HepG2 (cell line): ENCODE results near the gene TTC23. TPM values are rescaled to one million over a fixed set of nuclear protein-coding genes. Genes with fewer than 3 reads are reported as not detected.

Source experiments
- GATA4 ChIP-seq: sonication (generic); IDR thresholded peaks from 2 replicates; pipeline ENCODE4 v1.6.1; 2016; ENCODE audit warnings: antibody characterized with exemption, low read depth, borderline replicate concordance
- HIVEP1 ChIP-seq: sonication (generic); formaldehyde crosslinking; IDR thresholded peaks from 2 replicates; pipeline ENCODE4 v1.4.0; 2020; ENCODE audit warnings: mild to moderate bottlenecking, missing genetic modification reagents
- IKZF1 ChIP-seq: fragments of 450-650 bp; IDR thresholded peaks from 2 replicates; pipeline ENCODE4 v1.7.1; 2016
- MTERF4 ChIP-seq: sonication (generic); formaldehyde crosslinking; IDR thresholded peaks from 2 replicates; pipeline ENCODE4 v1.8.0; 2023; ENCODE audit warnings: mild to moderate bottlenecking, missing genetic modification reagents
- NKX3-1 ChIP-seq: sonication (generic); formaldehyde crosslinking; IDR thresholded peaks from 2 replicates; pipeline ENCODE4 v1.5.0; 2020; ENCODE audit warnings: missing genetic modification reagents
- PAF1 ChIP-seq: IDR thresholded peaks from 2 replicates; pipeline ENCODE4 v1.6.1; 2016; ENCODE audit warnings: missing genetic modification reagents, missing compliant biosample characterization
- RERE ChIP-seq: IDR thresholded peaks from 2 replicates; pipeline ENCODE4 v1.6.1; 2016; ENCODE audit warnings: low read depth, missing genetic modification reagents, missing compliant biosample characterization
- RXRB ChIP-seq: IDR thresholded peaks from 2 replicates; pipeline ENCODE4 v1.6.1; 2016; ENCODE audit warnings: borderline replicate concordance, missing genetic modification reagents, missing compliant biosample characterization
- THAP9 ChIP-seq: sonication (generic); formaldehyde crosslinking; IDR thresholded peaks from 2 replicates; pipeline ENCODE4; 2020; ENCODE audit warnings: missing genetic modification reagents, mild to moderate bottlenecking, borderline replicate concordance
- ZC3H13 ChIP-seq: sonication (generic); formaldehyde crosslinking; IDR thresholded peaks from 2 replicates; pipeline ENCODE4 v1.8.1; 2023; ENCODE audit warnings: mild to moderate bottlenecking, missing genetic modification reagents, moderate library complexity
- ZNF160 ChIP-seq: sonication (generic); formaldehyde crosslinking; IDR thresholded peaks from 2 replicates; pipeline ENCODE4 v1.8.0; 2022; ENCODE audit warnings: mild to moderate bottlenecking, inconsistent platforms, missing genetic modification reagents
- ZNF34 ChIP-seq: sonication (generic); formaldehyde crosslinking; IDR thresholded peaks from 2 replicates; pipeline ENCODE4 v1.4.0; 2020; ENCODE audit warnings: mild to moderate bottlenecking, missing genetic modification reagents, borderline replicate concordance
- ZNF446 ChIP-seq: sonication (generic); formaldehyde crosslinking; IDR thresholded peaks from 2 replicates; pipeline ENCODE4 v1.5.0; 2020; ENCODE audit warnings: mild to moderate bottlenecking, missing genetic modification reagents
- ZNF501 ChIP-seq: sonication (generic); formaldehyde crosslinking; IDR thresholded peaks from 2 replicates; pipeline ENCODE4 v1.5.1; 2020; ENCODE audit warnings: mild to moderate bottlenecking, moderate library complexity, missing genetic modification reagents
- ZNF709 ChIP-seq: sonication (generic); formaldehyde crosslinking; IDR thresholded peaks from 2 replicates; pipeline ENCODE4 v1.5.0; 2020; ENCODE audit warnings: mild to moderate bottlenecking, missing genetic modification reagents
- ZNF770 ChIP-seq: sonication (generic); formaldehyde crosslinking; IDR thresholded peaks from 2 replicates; pipeline ENCODE4 v1.5.0; 2020; ENCODE audit warnings: mild to moderate bottlenecking, missing genetic modification reagents
- ZZZ3 ChIP-seq: sonication (generic); formaldehyde crosslinking; IDR thresholded peaks from 2 replicates; pipeline ENCODE4 v1.4.0; 2020; ENCODE audit warnings: missing genetic modification reagents, mild to moderate bottlenecking, borderline replicate concordance
- polyA plus RNA-seq, 8 experiments: library from polyadenylated mRNA; depleted of rRNA in 3 of 8; stranded (reverse) in 7 of 8; unstranded in 1 of 8; fragments of >200 nt; fragmentation: Illumina TruSeq in 4 of 8; extraction: Trizol in 4 of 8; gene quantifications; 2 replicates each; pipeline versions ENCODE4 v1.2.1 to v1.2.3, GENCODE V29; 2011 to 2016; ENCODE audit warnings: low read depth in 4 of 8, missing spikeins in 1 of 8, mixed read lengths in 1 of 8; ENCODE audit not compliant: insufficient read depth in 1 of 8
- total RNA-seq, 5 experiments: library from RNA; depleted of rRNA; stranded (reverse); fragments of >200 nt; fragmentation: Illumina TruSeq; extraction: Trizol; gene quantifications; 2 replicates each; pipeline ENCODE4 v1.2.3, GENCODE V29; 2016; ENCODE audit warnings: low read depth in 1 of 5
- TF ChIP-seq, protein P1 (sequence below): sonication (generic); formaldehyde crosslinking; IDR thresholded peaks from 2 replicates; pipeline ENCODE4 v1.4.0; 2020; ENCODE audit warnings: mild to moderate bottlenecking, missing genetic modification reagents

The TTC23 gene
- total and polyA plus RNA-seq, 2 of the 13 experiments (the other 11 are each of a cell fraction or from before 2014, with no cell fraction given) = 1.6 to 11.7 TPM

DNA sequence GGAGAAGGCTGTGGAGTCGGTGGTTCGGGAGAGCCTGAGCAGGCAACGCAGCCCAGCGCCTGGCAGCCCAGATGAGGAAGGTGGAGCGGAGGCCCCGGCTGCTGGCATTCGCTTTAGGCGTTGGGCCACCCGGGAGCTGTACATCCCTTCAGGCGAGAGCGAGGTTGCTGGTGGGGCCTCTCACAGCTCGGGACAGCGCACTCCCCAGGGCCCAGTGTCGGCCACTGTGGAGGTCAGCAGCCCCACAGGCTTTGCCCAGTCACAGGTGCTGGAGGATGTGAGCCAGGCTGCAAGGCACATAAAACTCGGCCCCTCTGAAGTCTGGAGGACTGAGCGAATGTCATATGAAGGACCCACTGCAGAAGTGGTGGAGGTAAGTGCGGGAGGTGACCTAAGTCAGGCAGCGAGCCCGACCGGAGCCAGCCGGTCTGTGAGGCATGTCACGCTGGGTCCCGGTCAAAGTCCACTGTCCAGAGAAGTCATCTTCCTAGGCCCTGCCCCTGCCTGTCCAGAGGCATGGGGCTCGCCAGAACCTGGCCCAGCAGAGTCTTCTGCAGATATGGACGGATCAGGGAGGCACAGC lies 117.8 kb downstream of the TTC23 start (continued):
- TF ChIP-seq ZNF709 (no peak), ZNF160 (no peak), PAF1 (CRISPR knock-in tag) (no peak), ZNF501 (CRISPR knock-in tag) (no peak; the same call in 1 of the 2 replicates), RXRB (CRISPR knock-in tag) (peak; percentile 52; the same call in 1 of the 2 replicates), ZC3H13 (CRISPR knock-in tag) (no peak), ZZZ3 (CRISPR knock-in tag) (no peak), ZNF446 (no peak), THAP9 (CRISPR knock-in tag) (0 out of 2 replicates have a peak, but pooled peaks have one; percentile 12), HIVEP1 (no peak), IKZF1 (no peak), GATA4 (no peak), ZNF34 (CRISPR knock-in tag) (no peak), ZNF770 (CRISPR knock-in tag) (no peak), RERE (CRISPR knock-in tag) (no peak), MTERF4 (CRISPR knock-in tag) (no peak), NKX3-1 (CRISPR knock-in tag) (no peak)
- TF ChIP-seq, protein P1, sequence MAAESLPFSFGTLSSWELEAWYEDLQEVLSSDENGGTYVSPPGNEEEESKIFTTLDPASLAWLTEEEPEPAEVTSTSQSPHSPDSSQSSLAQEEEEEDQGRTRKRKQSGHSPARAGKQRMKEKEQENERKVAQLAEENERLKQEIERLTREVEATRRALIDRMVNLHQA (CRISPR knock-in tag) = no peak
